Measurements from ENCODE around the gene GARS1.
A peak's percentile ranks its signal among the peaks of the same experiment; 100 is the strongest.

DNA sequence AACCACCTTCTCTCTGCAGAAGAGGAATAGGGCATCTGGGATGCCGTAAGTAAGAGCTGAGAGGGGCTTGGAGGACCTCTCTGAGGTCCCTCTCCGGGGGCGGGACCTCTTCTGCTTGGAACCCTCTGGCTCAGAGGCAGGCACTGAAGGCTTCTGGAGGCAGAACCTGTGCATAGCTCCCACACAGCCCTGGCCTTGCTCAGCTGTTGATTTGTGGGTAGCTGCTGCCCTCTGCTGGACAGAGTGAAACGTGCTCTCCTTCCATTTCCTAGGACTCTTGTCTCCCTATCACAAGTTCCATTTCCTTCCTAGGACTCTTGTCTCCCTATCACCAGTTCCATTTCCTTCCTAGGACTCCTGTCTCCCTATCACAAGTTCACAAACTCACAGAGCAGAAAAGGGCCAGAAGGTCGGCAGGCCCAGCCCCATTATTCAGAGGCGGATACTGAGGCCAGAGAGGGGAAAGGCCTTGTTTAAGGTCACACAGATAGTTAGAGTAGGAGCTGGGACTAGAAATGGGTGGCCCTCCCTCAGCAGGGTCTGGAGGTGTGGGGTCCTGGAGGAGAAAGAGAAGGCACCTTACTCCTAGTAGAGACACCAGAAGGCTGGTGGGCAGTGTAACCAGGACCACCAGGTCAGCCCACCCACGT is 30.3 kb upstream of the GARS1 start:
- TF ChIP-seq, protein P1, sequence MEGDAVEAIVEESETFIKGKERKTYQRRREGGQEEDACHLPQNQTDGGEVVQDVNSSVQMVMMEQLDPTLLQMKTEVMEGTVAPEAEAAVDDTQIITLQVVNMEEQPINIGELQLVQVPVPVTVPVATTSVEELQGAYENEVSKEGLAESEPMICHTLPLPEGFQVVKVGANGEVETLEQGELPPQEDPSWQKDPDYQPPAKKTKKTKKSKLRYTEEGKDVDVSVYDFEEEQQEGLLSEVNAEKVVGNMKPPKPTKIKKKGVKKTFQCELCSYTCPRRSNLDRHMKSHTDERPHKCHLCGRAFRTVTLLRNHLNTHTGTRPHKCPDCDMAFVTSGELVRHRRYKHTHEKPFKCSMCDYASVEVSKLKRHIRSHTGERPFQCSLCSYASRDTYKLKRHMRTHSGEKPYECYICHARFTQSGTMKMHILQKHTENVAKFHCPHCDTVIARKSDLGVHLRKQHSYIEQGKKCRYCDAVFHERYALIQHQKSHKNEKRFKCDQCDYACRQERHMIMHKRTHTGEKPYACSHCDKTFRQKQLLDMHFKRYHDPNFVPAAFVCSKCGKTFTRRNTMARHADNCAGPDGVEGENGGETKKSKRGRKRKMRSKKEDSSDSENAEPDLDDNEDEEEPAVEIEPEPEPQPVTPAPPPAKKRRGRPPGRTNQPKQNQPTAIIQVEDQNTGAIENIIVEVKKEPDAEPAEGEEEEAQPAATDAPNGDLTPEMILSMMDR (conservative IDR thresholded peaks at IDR 0.05; ENCODE audit: low read length) = peak; percentile 86
- TF ChIP-seq EZH2phosphoT487 (IDR thresholded peaks at IDR 0.05; ENCODE audit: borderline replicate concordance) = no peak
